A549 (cell line): Measurements from ENCODE around the gene CAMTA1.

Source experiments
- CHD2 ChIP-seq: fragments of 150-350 bp; IDR thresholded peaks from 2 replicates; pipeline ENCODE4 v1.6.1; 2014; ENCODE audit warnings: low read length; ENCODE audit not compliant: partially characterized antibody
- EP300 ChIP-seq, 2 experiments: fragments of >200 bp; sonication (Bioruptor Twin); formaldehyde crosslinking; IDR thresholded peaks; 2 replicates in 1 of 2; 3 replicates in 1 of 2; pipeline ENCODE4 v1.6.1; 2016 to 2017
- FOSL2 ChIP-seq, 2 experiments: fragments of 450-650 bp in 1 of 2; fragments of >200 bp in 1 of 2; sonication (Bioruptor Twin) in 1 of 2; formaldehyde crosslinking; IDR thresholded peaks; 2 replicates each; pipeline versions ENCODE4 v1.5.0 to v1.6.1; 2016 to 2020; ENCODE audit warnings: mild to moderate bottlenecking in 1 of 2, moderate library complexity in 1 of 2
- JUNB ChIP-seq: fragments of >200 bp; sonication (Bioruptor Twin); formaldehyde crosslinking; IDR thresholded peaks from 2 replicates; pipeline ENCODE4 v1.6.1; 2016
- PHF8 ChIP-seq: fragments of 200-600 bp; sonication (generic); IDR thresholded peaks from 2 replicates; pipeline ENCODE4 v1.6.1; 2016; ENCODE audit warnings: low read depth, mild to moderate bottlenecking, antibody characterized with exemption, moderate library complexity, borderline replicate concordance
- POLR2A ChIP-seq: IDR thresholded peaks from 2 replicates; pipeline ENCODE4 v1.6.1; 2012; ENCODE audit warnings: mild to moderate bottlenecking, low read length
- RAD21 ChIP-seq, 2 experiments: fragments of >200 bp in 1 of 2; sonication (Bioruptor Twin) in 1 of 2; formaldehyde crosslinking in 1 of 2; IDR thresholded peaks in 1 of 2; conservative IDR thresholded peaks in 1 of 2; 2 replicates in 1 of 2; 3 replicates in 1 of 2; pipeline ENCODE4 v1.6.1; 2012 to 2018; ENCODE audit warnings: inconsistent platforms in 1 of 2
- SREBF2 ChIP-seq: fragments of 450-650 bp; IDR thresholded peaks from 2 replicates; pipeline ENCODE4 v1.6.1; 2014; ENCODE audit warnings: mild to moderate bottlenecking, moderate library complexity
- TF ChIP-seq, protein P1 (sequence below): fragments of >200 bp; sonication (Bioruptor Twin); formaldehyde crosslinking; IDR thresholded peaks from 3 replicates; pipeline ENCODE4 v1.5.1; 2016

- TF ChIP-seq POLR2A: no peak
- no peak for TF ChIP-seq FOSL2 (IDR thresholded peaks at IDR 0.05)
- no peak for TF ChIP-seq FOSL2 (CRISPR knock-in tag; IDR thresholded peaks at IDR 0.05)
- TF ChIP-seq CHD2: no peak
- TF ChIP-seq PHF8: no peak
- TF ChIP-seq JUNB: no peak
- TF ChIP-seq EP300 (IDR thresholded peaks at IDR 0.05): no peak
- TF ChIP-seq, protein P1, sequence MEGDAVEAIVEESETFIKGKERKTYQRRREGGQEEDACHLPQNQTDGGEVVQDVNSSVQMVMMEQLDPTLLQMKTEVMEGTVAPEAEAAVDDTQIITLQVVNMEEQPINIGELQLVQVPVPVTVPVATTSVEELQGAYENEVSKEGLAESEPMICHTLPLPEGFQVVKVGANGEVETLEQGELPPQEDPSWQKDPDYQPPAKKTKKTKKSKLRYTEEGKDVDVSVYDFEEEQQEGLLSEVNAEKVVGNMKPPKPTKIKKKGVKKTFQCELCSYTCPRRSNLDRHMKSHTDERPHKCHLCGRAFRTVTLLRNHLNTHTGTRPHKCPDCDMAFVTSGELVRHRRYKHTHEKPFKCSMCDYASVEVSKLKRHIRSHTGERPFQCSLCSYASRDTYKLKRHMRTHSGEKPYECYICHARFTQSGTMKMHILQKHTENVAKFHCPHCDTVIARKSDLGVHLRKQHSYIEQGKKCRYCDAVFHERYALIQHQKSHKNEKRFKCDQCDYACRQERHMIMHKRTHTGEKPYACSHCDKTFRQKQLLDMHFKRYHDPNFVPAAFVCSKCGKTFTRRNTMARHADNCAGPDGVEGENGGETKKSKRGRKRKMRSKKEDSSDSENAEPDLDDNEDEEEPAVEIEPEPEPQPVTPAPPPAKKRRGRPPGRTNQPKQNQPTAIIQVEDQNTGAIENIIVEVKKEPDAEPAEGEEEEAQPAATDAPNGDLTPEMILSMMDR: no peak
- no peak for TF ChIP-seq RAD21 (conservative IDR thresholded peaks at IDR 0.05 in 1 of 2, IDR thresholded peaks at IDR 0.05 in 1 of 2)
- TF ChIP-seq SREBF2: no peak
These were observed 775.4 kb downstream of the CAMTA1 start for GRCh38 chr1:7560601-7561181.
